Motor neuron (in vitro differentiated cells): ENCODE results near the gene ETV3. TPM values are rescaled to one million over a fixed set of nuclear protein-coding genes. Genes with fewer than 3 reads are reported as not detected.
"Not testable (repeated sequence)": the region's sequence is repeated elsewhere in the genome, so short reads cannot be mapped to it uniquely, and the experiment has no call there.

Experiments used
- ATAC-seq, 8 experiments: fragments of 200-7000 bp; cut with Tn5 transposase; replicated peaks in 6 of 8; 2 replicates each; pipeline ENCODE4 v1.8.0; 2021; ENCODE audit warnings: mild to moderate bottlenecking in 8 of 8, moderate library complexity in 8 of 8
- H3K27ac ChIP-seq, 2 donors: fragments of 250-450 bp; sonication (Bioruptor Pico); 2 replicates each; pipeline ENCODE4 v1.9.0; 2021; ENCODE audit warnings: antibody characterized with exemption in 2 of 2, mild to moderate bottlenecking in 2 of 2, moderate library complexity in 1 of 2
- H3K4me1 ChIP-seq, 2 donors: fragments of 250-450 bp; sonication (Bioruptor Pico); replicated peaks in 1 of 2; 2 replicates each; pipeline ENCODE4 v1.6.1; 2021; ENCODE audit warnings: antibody characterized with exemption in 2 of 2, mild to moderate bottlenecking in 2 of 2, moderate library complexity in 1 of 2
- H3K4me3 ChIP-seq, 5 donors: fragments of 250-450 bp; sonication (Bioruptor Pico); 2 replicates each; pipeline ENCODE4 v1.9.0; 2021; ENCODE audit warnings: antibody characterized with exemption in 5 of 5, mild to moderate bottlenecking in 5 of 5, moderate library complexity in 4 of 5
- WGBS, 10 experiments: fragments of 450-650 bp; shearing (Covaris generic); methylation state at CpG; one replicate each; pipeline ENCODE4 v1.0.0; 2022; 5-methylcytosine and 5-hydroxymethylcytosine counted together
- in situ Hi-C, 9 experiments: fragments of 400-800 bp; cut with MboI; loops; one replicate each; pipeline ENCODE4 v1.15.0; 2021; ENCODE audit warnings: low sequenced_read_pairs in 9 of 9, low pct_unique_long_range_greater_than_20kb in 2 of 9; ENCODE audit not compliant: unreplicated experiment in 9 of 9
- total RNA-seq, 8 experiments: library from RNA; unstranded; fragments of 300-600 nt; gene quantifications; 2 replicates each; pipeline versions ENCODE4 v1.2.3 to v1.2.4, GENCODE V29; 2022

Gene ETV3
- total RNA-seq, 8 experiments from 2014 or later, result 14.3 to 25.4 (median 20.1) TPM

DNA sequence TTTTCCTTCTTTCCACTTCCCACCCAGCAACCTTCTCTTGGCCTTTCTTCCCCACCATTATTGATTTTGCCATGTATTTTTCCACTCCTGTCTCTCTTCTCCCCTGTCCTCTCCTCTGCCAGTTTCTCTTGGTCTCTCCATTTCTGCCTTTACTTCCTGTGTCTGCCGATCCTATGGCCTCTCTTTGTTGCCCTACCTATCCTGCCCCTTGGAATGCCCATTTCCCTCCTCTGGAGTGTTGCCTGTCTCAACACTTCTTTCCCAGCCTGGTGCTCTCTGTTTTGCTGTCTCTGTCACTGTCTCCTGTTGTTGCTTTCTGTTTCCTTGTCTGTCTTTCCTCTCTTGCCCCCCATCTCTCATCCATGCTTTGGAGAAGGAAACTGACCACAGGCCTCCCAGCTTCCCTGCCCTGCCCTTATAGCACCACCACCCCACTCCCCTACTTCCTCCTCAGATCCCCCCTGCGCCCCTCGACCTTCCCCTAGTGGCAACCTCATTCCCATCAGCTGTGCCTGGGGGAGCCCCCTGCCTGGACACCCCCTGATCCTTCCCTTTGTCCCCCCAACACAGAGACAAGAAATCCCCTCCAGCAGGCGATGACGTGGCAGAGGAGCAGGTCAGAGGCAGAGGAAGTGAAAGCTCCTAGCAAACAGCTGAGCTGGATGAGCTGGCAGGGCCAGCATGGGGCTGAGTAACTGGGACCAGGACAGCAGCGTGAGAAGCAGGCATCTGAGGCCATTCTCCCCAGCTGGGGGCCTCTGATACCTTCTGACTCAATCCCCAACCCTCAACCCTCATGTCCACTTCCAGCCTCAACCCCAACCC, 32.0 kb downstream of the ETV3 start:
- H3K4me1 ChIP-seq, result peaks cover 11 to 35% of the 10 kb centered on the region in 2 donors
- H3K27ac ChIP-seq, result no peak overlapping the region
- in situ Hi-C loops, result no loop called here
- H3K4me3 ChIP-seq, result no peak overlapping the region
- ATAC-seq, result peak; percentile 30 to 83 (median 72)
- 25 to 100% (median 50%) methylated on average over 1 to 4 of the region's 6 CpGs; no CpG with 5 or more reads in 1 of the 10 experiments for WGBS, 10 experiments

DNA sequence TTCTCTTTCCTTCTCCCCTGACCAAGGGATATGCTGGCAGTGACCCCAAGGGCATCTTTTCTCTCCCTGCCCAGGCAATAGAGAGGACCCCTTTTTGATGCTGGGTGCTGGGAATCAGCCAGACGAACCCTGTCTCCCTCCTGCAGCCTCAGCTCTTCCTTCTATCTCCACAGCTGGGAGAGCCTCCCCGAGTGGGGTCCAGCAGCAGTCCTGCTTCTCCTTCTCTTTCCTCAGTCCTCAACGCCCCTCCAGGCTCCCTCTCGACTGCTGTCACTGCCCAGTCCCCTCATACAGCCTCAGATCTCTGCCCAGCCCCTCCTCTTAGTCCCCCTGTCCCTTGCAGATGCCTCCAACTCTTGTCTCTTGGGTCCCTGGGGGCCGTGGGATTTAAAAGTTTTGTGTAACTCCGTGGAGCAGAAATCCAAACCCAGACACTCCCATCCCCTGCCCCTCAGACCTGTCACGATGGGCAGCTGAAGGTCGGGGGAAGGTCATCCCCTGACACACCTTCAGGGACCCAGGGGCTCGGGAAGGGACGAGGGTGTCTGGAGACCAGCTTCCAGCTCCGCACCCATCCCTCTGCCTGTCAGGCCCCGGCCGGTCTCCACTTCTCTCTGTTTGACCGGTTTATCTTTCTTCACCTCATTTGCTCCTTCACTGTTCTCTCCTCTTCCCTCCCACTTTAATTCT, 32.8 kb downstream of the ETV3 start:
- Histone ChIP-seq H3K4me1 (peaks cover 9 to 35% of the 10 kb centered on the region in 2 donors), H3K4me3 (no peak overlapping the region), H3K27ac (no peak overlapping the region)
- in situ Hi-C loops, result no loop called here
- ATAC-seq, result no peak
- WGBS, 10 experiments, result 51 to 95% (median 65%) methylated on average over 2 to 13 of the region's 14 CpGs; no CpG with 5 or more reads in 2 of the 10 experiments

DNA sequence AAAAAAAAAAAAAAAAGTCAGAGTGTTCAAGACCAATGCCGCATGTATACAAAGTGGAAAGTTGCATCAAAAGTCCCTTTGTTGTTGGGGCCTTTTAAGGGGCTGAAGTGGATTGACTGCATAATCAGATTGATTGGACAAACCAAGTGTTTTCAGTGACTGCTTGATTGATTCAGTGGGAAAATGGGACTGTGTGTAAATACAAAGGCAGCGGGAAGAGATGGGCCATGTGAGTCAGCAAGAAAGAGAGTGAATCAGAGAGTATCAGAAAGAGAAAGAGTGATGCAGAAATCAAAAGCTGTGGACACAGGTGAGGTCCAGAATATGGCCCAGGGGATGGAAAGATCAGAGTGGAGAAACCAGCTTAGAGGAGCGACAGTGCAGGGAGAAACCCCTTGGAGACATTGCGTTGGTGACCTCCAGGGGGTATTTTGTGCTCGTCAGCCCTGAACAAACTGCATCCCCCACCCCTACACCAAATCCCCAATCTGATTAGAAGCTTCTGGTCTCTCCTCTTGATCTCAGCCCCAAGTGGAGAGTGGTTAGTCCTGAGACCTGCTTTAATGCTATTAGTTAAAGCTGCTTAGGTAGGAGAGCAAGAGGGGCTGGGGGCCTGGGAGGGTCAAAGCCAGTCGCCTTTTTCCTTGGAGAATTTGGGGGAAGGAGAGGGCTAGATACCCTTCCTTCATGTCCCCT, 33.4 kb downstream of the ETV3 start:
- 20 to 100% (median 57%) methylated on average over 1 to 6 of the region's 6 CpGs; no CpG with 5 or more reads in 1 of the 10 experiments for WGBS, 10 experiments
- ATAC-seq, result peak in 5 of 8 experiments; percentile 64 to 82 (median 71)
- H3K4me1 ChIP-seq, result peaks cover 9 to 35% of the 10 kb centered on the region in 2 donors
- H3K27ac ChIP-seq, result no peak overlapping the region
- H3K4me3 ChIP-seq, result no peak overlapping the region
- in situ Hi-C loops, result no loop called here

DNA sequence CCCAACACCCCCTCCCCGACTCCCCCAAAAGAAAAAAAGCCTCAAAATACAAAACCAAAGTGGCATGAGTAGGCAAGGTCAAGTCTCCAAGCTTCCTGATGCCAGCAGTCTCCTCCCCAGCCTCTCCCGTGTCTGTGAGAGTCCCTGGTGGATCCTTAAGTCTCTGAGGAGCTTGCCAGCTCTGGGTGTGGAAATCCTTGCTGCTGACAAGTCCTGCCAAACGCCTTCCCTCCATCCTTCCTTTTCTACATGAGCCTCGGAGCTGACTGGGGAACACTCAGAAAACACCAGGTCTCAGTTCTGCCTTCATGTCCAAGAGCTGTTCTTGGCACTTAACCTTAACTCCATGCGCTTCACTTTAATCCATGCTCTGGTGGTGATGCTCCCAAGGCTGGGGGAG, 34.9 kb downstream of the ETV3 start:
- 0 to 84% (median 62%) methylated on average over 1 to 4 of the region's 5 CpGs; no CpG with 5 or more reads in 2 of the 10 experiments for WGBS, 10 experiments
- in situ Hi-C loops, result no loop called here
- peaks cover 9 to 35% of the 10 kb centered on the region in 2 donors for H3K4me1 ChIP-seq
- H3K4me3 ChIP-seq, result no peak overlapping the region
- H3K27ac ChIP-seq, result no peak overlapping the region
- ATAC-seq, result no peak

DNA sequence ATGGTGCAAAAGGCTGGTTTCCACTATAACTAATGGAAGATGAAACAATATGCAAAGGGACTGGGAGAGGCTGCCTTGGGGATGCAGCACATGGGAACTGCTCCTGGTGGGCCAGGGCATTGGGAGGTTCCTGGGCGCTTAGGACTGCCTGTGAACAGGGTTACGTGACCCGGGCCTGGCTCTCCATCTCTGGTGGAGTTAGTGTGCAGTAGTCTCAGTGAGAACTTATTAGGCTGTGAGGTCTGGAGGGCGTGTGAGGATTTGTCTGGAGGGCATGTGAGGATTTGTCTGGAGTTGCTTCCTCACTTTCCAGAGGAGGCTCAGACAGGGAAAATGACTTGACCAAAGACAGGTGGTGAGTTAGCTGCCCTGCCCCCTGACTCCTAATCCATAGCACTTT, 37.0 kb downstream of the ETV3 start:
- Histone ChIP-seq H3K4me3 (no peak overlapping the region), H3K4me1 (peaks cover 9 to 25% of the 10 kb centered on the region in 2 donors), H3K27ac (no peak overlapping the region)
- ATAC-seq, result peak in 2 of 8 experiments; percentile 80 to 97
- in situ Hi-C loops, result no loop called here
- WGBS, 10 experiments, result 53 to 100% (median 71%) methylated on average over 1 to 4 of the region's 4 CpGs; no CpG with 5 or more reads in 4 of the 10 experiments

DNA sequence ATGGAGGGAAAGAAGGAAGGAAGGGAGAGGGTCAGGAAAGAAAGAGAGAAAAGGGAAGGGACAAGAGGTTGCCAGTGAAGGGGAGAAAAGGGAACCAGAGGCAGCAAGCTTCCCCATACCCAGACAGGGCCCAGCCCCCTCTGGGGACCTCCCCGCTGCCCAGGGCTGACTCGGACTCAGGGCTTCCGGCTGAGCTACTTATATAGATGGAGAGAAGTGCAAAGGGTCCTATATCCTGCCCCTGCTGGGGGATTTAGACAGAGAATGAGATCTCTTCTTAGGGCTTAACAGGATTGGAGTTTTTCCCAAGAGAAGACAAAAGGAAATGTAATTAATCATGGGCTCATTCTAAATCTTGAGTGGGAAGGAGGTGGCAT, 38.6 kb downstream of the ETV3 start, which contains the start of gene ETV3L:
ETV3L (minus strand) TSS at position 176 of the 377 bp plus-strand sequence. CDS start 285 bp downstream, outside the sequence.
- peaks cover 9 to 12% of the 10 kb centered on the region in 2 donors for H3K4me1 ChIP-seq
- 57 to 90% (median 74%) methylated on average over 3 of the region's 3 CpGs; no CpG with 5 or more reads in 4 of the 10 experiments for WGBS, 10 experiments
- H3K27ac ChIP-seq, result no peak within 1 kb of the TSS
- H3K4me3 ChIP-seq, result no peak within 1 kb of the TSS
- no peak for ATAC-seq
- in situ Hi-C loops, result loop anchor here in 3 of 9 experiments (10.0 to 25.0 kb wide), 3 partner anchors 45 to 388 kb away; no protein-coding TSS in a partner anchor

DNA sequence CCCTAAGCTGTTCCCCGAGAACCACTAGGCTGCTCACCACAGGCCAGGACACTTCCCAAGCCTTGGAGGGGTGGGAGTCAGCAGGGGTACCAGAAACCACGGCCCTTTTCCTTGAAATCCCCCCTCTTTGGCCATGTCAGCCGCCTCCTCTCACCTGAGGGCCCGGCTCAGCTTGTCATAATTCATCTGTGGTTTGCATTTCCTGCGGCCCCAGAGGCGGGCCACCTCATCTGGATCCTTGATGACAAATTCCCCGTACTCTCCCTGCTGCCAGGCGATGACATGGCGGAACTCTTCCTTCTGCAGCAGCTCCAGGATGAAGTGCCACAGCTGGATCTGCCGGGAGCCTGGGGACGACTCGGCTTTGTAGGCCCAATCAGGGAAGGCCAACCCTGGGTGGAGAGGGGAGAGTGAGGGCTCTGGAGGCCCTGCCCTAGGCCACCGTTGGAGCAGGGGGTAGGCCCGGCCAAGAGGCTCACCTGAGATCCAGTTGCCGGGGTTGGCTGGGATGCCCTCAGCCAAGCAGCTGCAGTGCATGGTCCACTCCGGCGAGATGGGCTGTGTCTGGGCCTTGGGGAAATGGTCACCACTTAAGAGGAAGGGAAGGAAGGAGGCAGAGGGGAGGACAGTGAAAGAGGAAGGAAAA, 39.1 kb downstream of the ETV3 start:
- ATAC-seq, H3K4me1 ChIP-seq, H3K4me3 ChIP-seq, H3K27ac ChIP-seq: not testable (repeated sequence)
- in situ Hi-C loops, result loop anchor here in 3 of 9 experiments (10.0 to 25.0 kb wide), 3 partner anchors 46 to 388 kb away; no protein-coding TSS in a partner anchor
- WGBS, 10 experiments, result 75 to 100% (median 89%) methylated on average over 1 to 5 of the region's 17 CpGs; no CpG with 5 or more reads in 3 of the 10 experiments

DNA sequence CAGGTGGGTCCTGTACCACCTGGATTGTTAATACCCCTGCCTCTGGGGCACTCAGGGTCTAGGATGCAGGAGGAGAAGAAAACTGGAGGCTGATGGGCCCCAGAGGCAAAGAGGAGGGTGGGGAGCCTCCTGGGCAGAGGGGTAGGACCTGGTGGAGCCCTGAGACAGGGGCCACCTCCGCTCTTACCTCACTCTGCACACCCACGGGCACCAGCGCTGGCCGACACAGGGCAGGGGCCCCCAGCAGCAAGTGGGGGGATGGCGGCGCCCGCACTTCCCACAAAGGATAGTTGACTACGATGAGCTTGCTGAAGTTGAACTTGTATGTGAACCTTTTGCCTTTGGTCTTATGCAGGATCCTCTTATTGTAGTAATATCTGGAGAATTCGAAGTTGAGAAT, 39.7 kb downstream of the ETV3 start:
- ATAC-seq, result no peak
- in situ Hi-C loops, result loop anchor here in 3 of 9 experiments (10.0 to 25.0 kb wide), 3 partner anchors 46 to 389 kb away; no protein-coding TSS in a partner anchor
- 80 to 100% (median 87%) methylated on average over 1 to 4 of the region's 9 CpGs; no CpG with 5 or more reads in 6 of the 10 experiments for WGBS, 10 experiments
- no peak overlapping the region for H3K4me3 ChIP-seq
- no peak overlapping the region for H3K27ac ChIP-seq
- peaks cover 0 to 1% of the 10 kb centered on the region in 2 donors for H3K4me1 ChIP-seq

DNA sequence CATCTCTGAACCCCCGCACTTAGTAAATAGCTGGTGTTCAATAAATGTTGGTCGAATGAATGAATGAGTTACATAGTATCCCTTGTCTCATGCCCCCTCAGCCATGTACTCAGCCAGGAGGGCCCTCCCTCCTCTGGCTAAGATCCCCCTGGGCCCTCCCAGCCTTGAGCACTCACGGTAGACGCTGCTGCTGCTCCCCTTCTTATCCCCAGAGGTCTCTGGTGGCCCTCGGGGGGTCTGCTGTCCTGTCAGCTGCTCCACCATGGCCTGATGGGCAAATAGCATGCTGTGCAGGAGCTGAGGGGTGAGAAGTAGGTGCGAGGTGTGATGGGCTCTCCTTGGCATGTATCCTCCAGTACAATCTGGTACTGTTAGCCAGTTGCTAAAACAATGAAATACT, 40.5 kb downstream of the ETV3 start:
- ATAC-seq, result no peak
- Histone ChIP-seq H3K4me3 (no peak overlapping the region), H3K27ac (no peak overlapping the region), H3K4me1 (no peaks in the 10 kb centered on the region)
- in situ Hi-C loops, result loop anchor here in 3 of 9 experiments (10.0 to 25.0 kb wide), 3 partner anchors 47 to 390 kb away; no protein-coding TSS in a partner anchor
- WGBS, 10 experiments, result 0 to 87% (median 60%) methylated on average over 1 to 6 of the region's 6 CpGs; no CpG with 5 or more reads in 3 of the 10 experiments

DNA sequence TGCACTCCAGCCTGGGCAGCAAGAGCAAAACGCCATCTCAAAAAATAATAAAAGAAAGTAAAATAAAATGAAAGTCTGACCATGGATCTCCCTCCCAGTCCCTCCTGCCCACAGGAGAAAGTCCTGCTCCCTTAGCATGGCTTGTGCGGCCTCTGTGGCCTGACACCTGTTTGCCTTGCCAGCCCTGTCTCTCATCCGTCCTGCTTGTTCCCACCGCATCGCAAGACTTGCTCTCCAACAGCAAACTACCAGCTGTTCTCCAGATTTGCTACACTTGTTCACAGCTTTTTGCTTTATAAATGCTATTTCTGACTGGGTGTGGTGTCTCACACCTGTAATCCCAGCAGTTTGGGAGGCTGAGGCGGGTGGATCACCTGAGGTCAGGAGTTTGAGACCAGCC, 41.3 kb downstream of the ETV3 start:
- no peak overlapping the region for H3K4me3 ChIP-seq
- no peak overlapping the region for H3K27ac ChIP-seq
- H3K4me1 ChIP-seq, result no peaks in the 10 kb centered on the region
- whole genome bisulfite sequencing, 10 experiments, result 5 to 92% (median 75%) methylated on average over 1 to 6 of the region's 6 CpGs; no CpG with 5 or more reads in 1 of the 10 experiments
- in situ Hi-C loops, result loop anchor here in 3 of 9 experiments (10.0 to 25.0 kb wide), 3 partner anchors 48 to 390 kb away; no protein-coding TSS in a partner anchor
- no peak for ATAC-seq

DNA sequence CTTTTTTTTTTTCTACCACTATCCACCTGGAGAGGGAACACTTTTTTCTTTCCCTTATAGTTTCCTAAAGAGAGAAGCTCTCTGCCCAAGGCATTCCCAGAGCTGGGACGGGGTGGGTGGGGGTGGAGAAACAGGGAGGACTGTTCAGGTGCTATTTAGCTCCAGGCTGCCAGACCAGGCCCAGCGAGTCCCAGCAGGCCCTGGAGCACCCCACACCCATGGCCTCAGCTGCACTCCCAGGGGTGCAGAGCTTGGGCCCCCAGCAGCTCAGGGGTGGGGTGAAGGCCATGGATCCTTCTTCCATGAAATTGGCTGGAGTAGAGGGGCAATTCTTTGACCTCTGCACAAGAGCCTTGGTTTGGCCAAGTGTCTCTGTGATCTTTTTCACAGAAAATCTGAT, 42.6 kb downstream of the ETV3 start:
- no peak overlapping the region for H3K4me3 ChIP-seq
- WGBS, 10 experiments, result 33 to 92% (median 50%) methylated on average over 1 to 2 of the region's 2 CpGs; no CpG with 5 or more reads in 7 of the 10 experiments
- H3K27ac ChIP-seq, result no peak overlapping the region
- H3K4me1 ChIP-seq, result no peaks in the 10 kb centered on the region
- in situ Hi-C loops, result loop anchor here in 3 of 9 experiments (10.0 to 25.0 kb wide), 3 partner anchors 49 to 392 kb away; no protein-coding TSS in a partner anchor
- no peak for ATAC-seq

DNA sequence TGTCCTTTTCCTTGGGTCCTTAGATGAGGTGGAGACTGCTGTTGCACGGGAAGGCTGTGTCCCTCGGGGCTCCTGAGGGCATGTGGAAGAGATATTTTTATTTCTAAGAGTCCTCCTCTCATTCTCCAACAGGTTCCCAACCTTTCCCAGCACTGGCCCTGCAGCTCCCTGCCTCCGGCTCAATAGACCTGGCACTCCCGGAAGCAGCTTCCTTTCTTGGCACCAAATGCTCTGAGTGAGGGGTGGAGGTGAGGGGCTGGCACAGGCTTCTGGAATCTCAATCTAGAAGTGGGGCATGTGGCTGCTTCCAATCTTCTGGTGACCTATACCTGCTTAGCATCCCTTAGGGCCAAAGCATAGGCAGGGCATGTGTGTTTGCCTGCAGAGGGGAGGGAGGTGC, 43.1 kb downstream of the ETV3 start:
- WGBS, 10 experiments, result 17 to 100% (median 60%) methylated on average over 1 to 4 of the region's 4 CpGs; no CpG with 5 or more reads in 2 of the 10 experiments
- Histone ChIP-seq H3K27ac (no peak overlapping the region), H3K4me3 (no peak overlapping the region), H3K4me1 (peaks cover 2 to 3% of the 10 kb centered on the region in 2 donors)
- ATAC-seq, result no peak
- in situ Hi-C loops, result loop anchor here in 3 of 9 experiments (10.0 to 25.0 kb wide), 3 partner anchors 50 to 392 kb away; no protein-coding TSS in a partner anchor
